Smooth muscle cell (in vitro differentiated cells): Measurements from ENCODE around the gene PPP1R2C. TPM values are rescaled to one million over a fixed set of nuclear protein-coding genes. Genes with fewer than 3 reads are reported as not detected.

Experiments
- DNase-seq: peaks from one replicate; lab custom pipeline; 2025; ENCODE audit not compliant: unreplicated experiment; lab: John Stamatoyannopoulos, UW
- H2AFZ ChIP-seq: fragments of 200-600 bp; sonication (generic); 2 replicates; pipeline ENCODE4 v1.6.0; 2016; ENCODE audit warnings: antibody characterized with exemption, low read depth, mild to moderate bottlenecking
- H3F3A ChIP-seq: fragments of 200-600 bp; sonication (generic); 2 replicates; pipeline ENCODE4 v1.6.0; 2017; ENCODE audit warnings: antibody characterized with exemption, low read depth
- H3K27ac ChIP-seq: fragments of 200-600 bp; sonication (generic); 2 replicates; pipeline ENCODE4 v1.5.1; 2016; ENCODE audit warnings: low read depth, mild to moderate bottlenecking
- H3K27me3 ChIP-seq: fragments of 200-600 bp; sonication (generic); 2 replicates; pipeline ENCODE4 v1.6.1; 2016; ENCODE audit warnings: low read depth, mild to moderate bottlenecking
- H3K36me3 ChIP-seq: fragments of 200-600 bp; sonication (generic); 2 replicates; pipeline ENCODE4 v1.5.1; 2016; ENCODE audit warnings: low read depth
- H3K4me1 ChIP-seq: fragments of 200-600 bp; sonication (generic); 2 replicates; pipeline ENCODE4 v1.5.1; 2016; ENCODE audit warnings: low read depth
- H3K4me2 ChIP-seq: fragments of 200-600 bp; sonication (generic); 2 replicates; pipeline ENCODE4 v1.6.0; 2016; ENCODE audit warnings: mild to moderate bottlenecking
- H3K4me3 ChIP-seq: fragments of 200-600 bp; sonication (generic); 2 replicates; pipeline ENCODE4 v1.5.1; 2016; ENCODE audit warnings: mild to moderate bottlenecking
- H3K79me2 ChIP-seq: fragments of 200-600 bp; sonication (generic); 2 replicates; pipeline ENCODE4 v1.6.0; 2016; ENCODE audit warnings: low read depth, mild to moderate bottlenecking
- H3K9ac ChIP-seq: fragments of 200-600 bp; sonication (generic); 2 replicates; pipeline ENCODE4 v1.6.0; 2016; ENCODE audit warnings: low read depth
- H3K9me3 ChIP-seq: fragments of 200-600 bp; sonication (generic); replicated peaks from 2 replicates; pipeline ENCODE4 v1.5.1; 2016; ENCODE audit warnings: low read depth
- H4K20me1 ChIP-seq: fragments of 200-600 bp; sonication (generic); 2 replicates; pipeline ENCODE4 v1.6.0; 2016; ENCODE audit warnings: low read depth
- WGBS: methylation state at CpG from one replicate; pipeline ENCODE4 v1.1.7; 2016; ENCODE audit warnings: low lambda C conversion rate; 5-methylcytosine and 5-hydroxymethylcytosine counted together
- polyA plus RNA-seq: library from polyadenylated mRNA; unstranded; fragments of >200 nt; fragmentation: Nextera tagmentation; extraction: Ambion mirVana; gene quantifications from 2 replicates; pipeline ENCODE4 v1.2.1, GENCODE V29; 2016
- total RNA-seq: library from RNA; depleted of rRNA; stranded (reverse); fragments of >200 nt; gene quantifications from 2 replicates; pipeline ENCODE4 v1.2.3, GENCODE V29; 2014
- TF ChIP-seq, protein P1 (sequence below): fragments of 200-600 bp; sonication (generic); IDR thresholded peaks from 2 replicates; pipeline ENCODE4 v1.5.1; 2017; ENCODE audit warnings: borderline replicate concordance, mild to moderate bottlenecking, antibody characterized with exemption; ENCODE audit not compliant: insufficient read depth, poor library complexity, severe bottlenecking

The PPP1R2C gene
- total and polyA plus RNA-seq, 2 experiments from 2014 or later: not detected

DNA sequence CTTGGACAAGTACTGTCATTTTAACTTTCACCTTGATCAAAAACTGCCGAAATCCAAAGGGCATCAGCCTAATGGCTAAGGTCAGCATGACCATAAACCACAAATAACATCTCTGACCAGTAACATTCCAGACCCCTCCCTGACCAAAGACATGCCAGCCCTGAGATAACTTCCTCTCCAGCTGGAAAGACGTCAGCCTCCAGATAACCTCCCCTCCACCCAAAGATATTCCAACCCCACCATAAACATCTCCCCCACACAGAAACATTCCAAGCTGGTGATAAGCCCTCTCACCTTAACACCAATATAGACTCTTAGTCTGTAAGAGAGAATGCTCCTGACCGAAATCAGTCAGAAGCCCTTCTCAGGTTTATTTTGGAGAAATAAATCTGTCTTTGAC, 7.4 kb downstream of the PPP1R2C start:
- H3K36me3 ChIP-seq: no peaks in the 10 kb centered on the region
- H3K79me2 ChIP-seq: no peaks in the 10 kb centered on the region
- H3K4me3 ChIP-seq: no peak overlapping the region
- no peak overlapping the region for H3K4me2 ChIP-seq
- TF ChIP-seq, protein P1, sequence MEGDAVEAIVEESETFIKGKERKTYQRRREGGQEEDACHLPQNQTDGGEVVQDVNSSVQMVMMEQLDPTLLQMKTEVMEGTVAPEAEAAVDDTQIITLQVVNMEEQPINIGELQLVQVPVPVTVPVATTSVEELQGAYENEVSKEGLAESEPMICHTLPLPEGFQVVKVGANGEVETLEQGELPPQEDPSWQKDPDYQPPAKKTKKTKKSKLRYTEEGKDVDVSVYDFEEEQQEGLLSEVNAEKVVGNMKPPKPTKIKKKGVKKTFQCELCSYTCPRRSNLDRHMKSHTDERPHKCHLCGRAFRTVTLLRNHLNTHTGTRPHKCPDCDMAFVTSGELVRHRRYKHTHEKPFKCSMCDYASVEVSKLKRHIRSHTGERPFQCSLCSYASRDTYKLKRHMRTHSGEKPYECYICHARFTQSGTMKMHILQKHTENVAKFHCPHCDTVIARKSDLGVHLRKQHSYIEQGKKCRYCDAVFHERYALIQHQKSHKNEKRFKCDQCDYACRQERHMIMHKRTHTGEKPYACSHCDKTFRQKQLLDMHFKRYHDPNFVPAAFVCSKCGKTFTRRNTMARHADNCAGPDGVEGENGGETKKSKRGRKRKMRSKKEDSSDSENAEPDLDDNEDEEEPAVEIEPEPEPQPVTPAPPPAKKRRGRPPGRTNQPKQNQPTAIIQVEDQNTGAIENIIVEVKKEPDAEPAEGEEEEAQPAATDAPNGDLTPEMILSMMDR: no peak
- H3F3A ChIP-seq: no peaks in the 10 kb centered on the region
- 53% methylated on average over 3 of the region's 3 CpGs for WGBS
- no peak overlapping the region for H2AFZ ChIP-seq
- H3K27me3 ChIP-seq: no peaks in the 10 kb centered on the region
- H3K4me1 ChIP-seq: no peaks in the 10 kb centered on the region
- no peaks in the 10 kb centered on the region for H4K20me1 ChIP-seq
- DNase-seq: no peak
- no peaks in the 10 kb centered on the region for H3K9me3 ChIP-seq
- no peak overlapping the region for H3K9ac ChIP-seq
- no peak overlapping the region for H3K27ac ChIP-seq

- H3K79me2 ChIP-seq: no peaks in the 10 kb centered on the region
- H4K20me1 ChIP-seq: no peaks in the 10 kb centered on the region
- no peaks in the 10 kb centered on the region for H3K27me3 ChIP-seq
- H3F3A ChIP-seq: peaks cover 4% of the 10 kb centered on the region
- no peak overlapping the region for H3K27ac ChIP-seq
- H3K4me1 ChIP-seq: no peaks in the 10 kb centered on the region
- TF ChIP-seq, protein P1: no peak
- no peaks in the 10 kb centered on the region for H3K9me3 ChIP-seq
- H3K9ac ChIP-seq: no peak overlapping the region
- WGBS: 54% methylated on average over 1 of the region's 1 CpG
- H3K4me2 ChIP-seq: no peak overlapping the region
- H3K4me3 ChIP-seq: no peak overlapping the region
- no peak overlapping the region for H2AFZ ChIP-seq
- H3K36me3 ChIP-seq: no peaks in the 10 kb centered on the region
- DNase-seq: no peak
These were observed 18.1 kb downstream of the PPP1R2C start for GRCh38 chrX:42759881-42760280.

GRCh38 chrX:42755815-42756214, 22.1 kb downstream of the PPP1R2C start:
- TF ChIP-seq, protein P1: no peak
- Histone ChIP-seq H3K9ac (no peak overlapping the region), H4K20me1 (no peaks in the 10 kb centered on the region), H3K27ac (peak overlapping the region; percentile 70), H3K36me3 (no peaks in the 10 kb centered on the region), H3K4me1 (peaks cover 7% of the 10 kb centered on the region), H2AFZ (no peak overlapping the region), H3K79me2 (no peaks in the 10 kb centered on the region), H3K9me3 (no peaks in the 10 kb centered on the region), H3K27me3 (no peaks in the 10 kb centered on the region), H3F3A (peaks cover 6% of the 10 kb centered on the region), H3K4me3 (no peak overlapping the region), H3K4me2 (peak overlapping the region; percentile 42)
- WGBS: 16% methylated on average over 6 of the region's 6 CpGs
- DNase-seq: no peak

- Histone ChIP-seq H3K4me2 (peak overlapping the region; percentile 42), H3K4me1 (peaks cover 7% of the 10 kb centered on the region), H3K36me3 (no peaks in the 10 kb centered on the region), H3K27ac (peak overlapping the region; percentile 70), H3K9ac (no peak overlapping the region), H2AFZ (no peak overlapping the region), H3K27me3 (no peaks in the 10 kb centered on the region), H3K79me2 (no peaks in the 10 kb centered on the region), H4K20me1 (no peaks in the 10 kb centered on the region), H3F3A (peaks cover 6% of the 10 kb centered on the region), H3K4me3 (no peak overlapping the region), H3K9me3 (no peaks in the 10 kb centered on the region)
- 47% methylated on average over 2 of the region's 2 CpGs for whole genome bisulfite sequencing
- no peak for DNase-seq
- TF ChIP-seq, protein P1: no peak
These were observed 23.4 kb downstream of the PPP1R2C start for GRCh38 chrX:42754603-42755002.
